Measurements from ENCODE around the gene MSMP.

- TF ChIP-seq, protein P1, sequence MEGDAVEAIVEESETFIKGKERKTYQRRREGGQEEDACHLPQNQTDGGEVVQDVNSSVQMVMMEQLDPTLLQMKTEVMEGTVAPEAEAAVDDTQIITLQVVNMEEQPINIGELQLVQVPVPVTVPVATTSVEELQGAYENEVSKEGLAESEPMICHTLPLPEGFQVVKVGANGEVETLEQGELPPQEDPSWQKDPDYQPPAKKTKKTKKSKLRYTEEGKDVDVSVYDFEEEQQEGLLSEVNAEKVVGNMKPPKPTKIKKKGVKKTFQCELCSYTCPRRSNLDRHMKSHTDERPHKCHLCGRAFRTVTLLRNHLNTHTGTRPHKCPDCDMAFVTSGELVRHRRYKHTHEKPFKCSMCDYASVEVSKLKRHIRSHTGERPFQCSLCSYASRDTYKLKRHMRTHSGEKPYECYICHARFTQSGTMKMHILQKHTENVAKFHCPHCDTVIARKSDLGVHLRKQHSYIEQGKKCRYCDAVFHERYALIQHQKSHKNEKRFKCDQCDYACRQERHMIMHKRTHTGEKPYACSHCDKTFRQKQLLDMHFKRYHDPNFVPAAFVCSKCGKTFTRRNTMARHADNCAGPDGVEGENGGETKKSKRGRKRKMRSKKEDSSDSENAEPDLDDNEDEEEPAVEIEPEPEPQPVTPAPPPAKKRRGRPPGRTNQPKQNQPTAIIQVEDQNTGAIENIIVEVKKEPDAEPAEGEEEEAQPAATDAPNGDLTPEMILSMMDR (IDR thresholded peaks at IDR 0.05): no peak
- TF ChIP-seq EZH2 (IDR thresholded peaks at IDR 0.05; ENCODE audit: borderline replicate concordance, insufficient read depth, low read depth, low read length, poor library complexity, severe bottlenecking): no peak
Measured at GRCh38 chr9:35727676-35728040, 26.4 kb downstream of the MSMP start.
